GM23338 (cell line): ENCODE data around the gene FGFR2. TPM values are rescaled to one million over a fixed set of nuclear protein-coding genes. Genes with fewer than 3 reads are reported as not detected.

ENCODE experiments used
- ATAC-seq: fragments of 200-7000 bp; cut with Tn5 transposase; 3 replicates; pipeline ENCODE4 v1.9.1; 2020
- DNase-seq: peaks from one replicate; pipeline ENCODE4 v3.0.0-alpha.2; 2015; ENCODE audit warnings: low spot score
- H2AFZ ChIP-seq: fragments of 200-600 bp; sonication (generic); 2 replicates; pipeline ENCODE4 v1.8.0; 2016; ENCODE audit warnings: antibody characterized with exemption, mild to moderate bottlenecking, moderate library complexity
- H3F3A ChIP-seq: fragments of 200-600 bp; sonication (generic); replicated peaks from 2 replicates; pipeline ENCODE4 v1.8.0; 2017; ENCODE audit warnings: antibody characterized with exemption, mixed run types, low read depth
- H3K27ac ChIP-seq: fragments of 200-600 bp; sonication (generic); 2 replicates; pipeline ENCODE4 v1.6.1; 2016; ENCODE audit warnings: low read depth
- H3K27me3 ChIP-seq: fragments of 200-600 bp; sonication (generic); 2 replicates; pipeline ENCODE4 v1.8.0; 2016; ENCODE audit warnings: mild to moderate bottlenecking, mixed run types, moderate library complexity; ENCODE audit not compliant: insufficient read depth
- H3K36me3 ChIP-seq: fragments of 200-600 bp; sonication (generic); 2 replicates; pipeline ENCODE4 v1.8.0; 2016; ENCODE audit warnings: mild to moderate bottlenecking; ENCODE audit not compliant: insufficient read depth
- H3K4me1 ChIP-seq: fragments of 200-600 bp; sonication (generic); 2 replicates; pipeline ENCODE4 v1.8.0; 2016; ENCODE audit warnings: mild to moderate bottlenecking, moderate library complexity; ENCODE audit not compliant: insufficient read depth
- H3K4me2 ChIP-seq: fragments of 200-600 bp; sonication (generic); 2 replicates; pipeline ENCODE4 v1.7.1; 2017; ENCODE audit warnings: mixed run types
- H3K4me3 ChIP-seq: fragments of 200-600 bp; sonication (generic); 2 replicates; pipeline ENCODE4 v1.6.1; 2016; ENCODE audit warnings: mixed run types
- H3K79me2 ChIP-seq: fragments of 200-600 bp; sonication (generic); replicated peaks from 2 replicates; pipeline ENCODE4 v1.8.0; 2017; ENCODE audit warnings: mild to moderate bottlenecking; ENCODE audit not compliant: insufficient read depth
- H3K9me2 ChIP-seq: fragments of 200-600 bp; sonication (generic); 2 replicates; pipeline ENCODE4 v1.8.0; 2017; ENCODE audit not compliant: insufficient read depth
- H4K20me1 ChIP-seq: fragments of 200-600 bp; sonication (generic); replicated peaks from 2 replicates; pipeline ENCODE4 v1.8.0; 2017; ENCODE audit warnings: mild to moderate bottlenecking; ENCODE audit not compliant: insufficient read depth
- H3K27ac Mint-ChIP-seq: 2 replicates; pipeline ENCODE4 v1.8.0; 2020; ENCODE audit warnings: inconsistent platforms, mild to moderate bottlenecking, moderate library complexity, mixed read lengths
- H3K27me3 Mint-ChIP-seq: 3 replicates; pipeline ENCODE4 v1.8.0; 2022; ENCODE audit warnings: low read depth, mild to moderate bottlenecking, moderate library complexity, mixed read lengths, inconsistent platforms; ENCODE audit not compliant: insufficient read depth, poor library complexity
- H3K36me3 Mint-ChIP-seq: 3 replicates; pipeline ENCODE4 v1.8.0; 2021; ENCODE audit warnings: low read depth, mild to moderate bottlenecking, inconsistent platforms, moderate library complexity, mixed read lengths
- H3K4me1 Mint-ChIP-seq: 3 replicates; pipeline ENCODE4 v1.8.0; 2020; ENCODE audit warnings: mild to moderate bottlenecking, inconsistent platforms, mixed read lengths
- H3K4me3 Mint-ChIP-seq: 3 replicates; pipeline ENCODE4 v1.8.0; 2021; ENCODE audit warnings: moderate library complexity, mild to moderate bottlenecking, inconsistent platforms, mixed read lengths
- H3K9me3 Mint-ChIP-seq: 3 replicates; pipeline ENCODE4 v1.8.0; 2020; ENCODE audit warnings: moderate library complexity, mild to moderate bottlenecking, inconsistent platforms, mixed read lengths
- CTCF ChIP-seq, 2 experiments: fragments of 200-600 bp in 1 of 2; sonication (generic) in 1 of 2; conservative IDR thresholded peaks; 2 replicates each; pipeline versions ENCODE4 v1.5.1 to v1.6.1; 2016 to 2017; ENCODE audit warnings: antibody characterized with exemption in 2 of 2, low read depth in 2 of 2, mild to moderate bottlenecking in 2 of 2, moderate library complexity in 1 of 2
- ETS1 ChIP-seq: IDR thresholded peaks from 2 replicates; pipeline ENCODE4 v1.6.1; 2016; ENCODE audit warnings: antibody characterized with exemption
- EZH2 ChIP-seq: fragments of 200-600 bp; sonication (generic); IDR thresholded peaks from one replicate; pipeline ENCODE4 v1.8.0; 2017; ENCODE audit warnings: antibody characterized with exemption, mild to moderate bottlenecking, low read depth; ENCODE audit not compliant: unreplicated experiment
- JUNB ChIP-seq: IDR thresholded peaks from one replicate; pipeline ENCODE4 v1.6.1; 2016; ENCODE audit warnings: antibody characterized with exemption; ENCODE audit not compliant: unreplicated experiment
- NANOG ChIP-seq: IDR thresholded peaks from 2 replicates; pipeline ENCODE4 v1.6.1; 2016; ENCODE audit warnings: antibody characterized with exemption, borderline replicate concordance
- POLR2AphosphoS5 ChIP-seq: IDR thresholded peaks from 2 replicates; pipeline ENCODE4 v1.6.1; 2016; ENCODE audit warnings: antibody characterized with exemption, low read depth
- STAT1 ChIP-seq: IDR thresholded peaks from one replicate; pipeline ENCODE4 v1.6.1; 2016; ENCODE audit warnings: antibody characterized with exemption; ENCODE audit not compliant: unreplicated experiment
- ZNF114 ChIP-seq: fragments of 250-450 bp; sonication (Bioruptor Pico); IDR thresholded peaks from 2 replicates; pipeline ENCODE4 v1.5.0; 2020; ENCODE audit warnings: mild to moderate bottlenecking, moderate library complexity
- ZNF331 ChIP-seq: fragments of 250-450 bp; sonication (Bioruptor Pico); IDR thresholded peaks from 2 replicates; pipeline ENCODE4 v1.5.0; 2020; ENCODE audit warnings: low read depth, mild to moderate bottlenecking, moderate library complexity
- ZNF462 ChIP-seq: fragments of 250-450 bp; sonication (Bioruptor Pico); IDR thresholded peaks from 2 replicates; pipeline ENCODE4 v1.5.0; 2020; ENCODE audit warnings: mild to moderate bottlenecking, moderate library complexity
- polyA plus RNA-seq: library from polyadenylated mRNA; unstranded; fragments of >200 nt; fragmentation: Nextera tagmentation; extraction: Ambion mirVana; gene quantifications from 2 replicates; pipeline ENCODE4 v1.2.1, GENCODE V29; 2016
- total RNA-seq: library from RNA; depleted of rRNA; stranded (reverse); fragments of >200 nt; shearing (Covaris generic); gene quantifications from 2 replicates; pipeline ENCODE4 v1.2.3, GENCODE V29; 2014

FGFR2 gene
- total and polyA plus RNA-seq, 2 experiments from 2014 or later, result 31.1 to 106 TPM

GRCh38 chr10:121484816-121485215 lies 113.4 kb downstream of the FGFR2 start (continued):
- TF ChIP-seq CTCF (conservative IDR thresholded peaks at IDR 0.05; ENCODE audit: low read depth in 2 of 2) (no peak), STAT1 (no peak), ETS1 (no peak), JUNB (no peak), ZNF462 (CRISPR knock-in tag) (no peak)

- H3K27ac ChIP-seq, result 0 out of 2 replicates have a peak overlapping the region, but pooled peaks have one; percentile 26
- TF ChIP-seq ZNF331, result no peak
- TF ChIP-seq NANOG, result no peak
- no peak for TF ChIP-seq CTCF (conservative IDR thresholded peaks at IDR 0.05; ENCODE audit: low read depth in 2 of 2)
- no peak for TF ChIP-seq EZH2
- no peak for TF ChIP-seq STAT1
- TF ChIP-seq ZNF114, result no peak
- no peak for TF ChIP-seq POLR2AphosphoS5
Measured at GRCh38 chr10:121484401-121484800, 113.8 kb downstream of the FGFR2 start.

More at GRCh38 chr10:121484401-121484800, 113.8 kb downstream of the FGFR2 start:
- H3K4me1 Mint-ChIP-seq, result peaks cover 4% of the 10 kb centered on the region; the same call in 1 of the 3 replicates
- ATAC-seq, result no peak
- H3K27me3 ChIP-seq, result no peaks in the 10 kb centered on the region
- H3K27ac Mint-ChIP-seq, result no peak overlapping the region
- H3K9me2 ChIP-seq, result no peaks in the 10 kb centered on the region
- no peak overlapping the region for H2AFZ ChIP-seq
- H3F3A ChIP-seq, result no peaks in the 10 kb centered on the region
- H3K9me3 Mint-ChIP-seq, result no peaks in the 10 kb centered on the region
- no peak for DNase-seq
- H3K4me1 ChIP-seq, result no peaks in the 10 kb centered on the region
- H3K27me3 Mint-ChIP-seq, result peaks cover 6% of the 10 kb centered on the region
- peaks cover 15% of the 10 kb centered on the region for H4K20me1 ChIP-seq
- H3K36me3 ChIP-seq, result peaks cover 53% of the 10 kb centered on the region
- H3K4me3 ChIP-seq, result no peak overlapping the region
- H3K4me3 Mint-ChIP-seq, result no peak overlapping the region
- H3K79me2 ChIP-seq, result no peaks in the 10 kb centered on the region
- H3K4me2 ChIP-seq, result no peak overlapping the region
- peaks cover 92% of the 10 kb centered on the region for H3K36me3 Mint-ChIP-seq
